NCI-H526 treated with DMSO at 0.1 percent for 48 hours (cell line): ENCODE data around the gene CDH6.

Experiments used
- DNase-seq: peaks from one replicate; lab custom pipeline; 2025; lab: John Stamatoyannopoulos, UW

CDH6 gene

DNA sequence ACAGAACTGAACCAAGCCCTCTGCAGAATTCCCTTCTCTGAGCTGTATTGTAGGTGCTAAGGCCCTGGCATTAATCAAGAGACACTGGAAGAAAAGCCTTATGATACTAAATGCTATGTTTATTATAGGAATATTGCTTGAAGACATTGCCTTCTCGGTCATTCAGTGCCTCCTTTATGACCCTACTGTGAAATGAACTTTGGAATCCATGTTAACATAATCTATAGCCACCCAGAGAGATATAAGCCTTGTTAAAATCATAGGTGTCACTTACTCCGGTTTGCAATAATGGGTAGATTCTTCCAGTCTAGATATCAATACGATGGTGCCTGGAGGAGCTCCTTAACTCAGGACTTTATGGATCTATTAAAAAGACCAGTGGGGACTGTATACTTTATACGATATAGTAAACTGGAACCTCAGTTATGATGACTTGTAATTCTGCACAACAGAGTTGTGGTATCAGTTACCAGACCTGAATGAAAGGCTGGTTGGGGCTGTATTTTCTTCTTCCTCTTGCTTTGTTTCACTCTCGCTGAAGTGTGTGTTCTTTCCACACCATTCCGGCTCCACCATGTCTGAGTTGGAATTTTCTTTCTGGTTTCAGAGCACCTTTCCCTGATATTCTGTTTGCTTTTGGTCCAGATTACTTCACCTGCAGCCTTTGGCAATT is 183.9 kb downstream of the CDH6 start:
- no peak for DNase-seq

DNA sequence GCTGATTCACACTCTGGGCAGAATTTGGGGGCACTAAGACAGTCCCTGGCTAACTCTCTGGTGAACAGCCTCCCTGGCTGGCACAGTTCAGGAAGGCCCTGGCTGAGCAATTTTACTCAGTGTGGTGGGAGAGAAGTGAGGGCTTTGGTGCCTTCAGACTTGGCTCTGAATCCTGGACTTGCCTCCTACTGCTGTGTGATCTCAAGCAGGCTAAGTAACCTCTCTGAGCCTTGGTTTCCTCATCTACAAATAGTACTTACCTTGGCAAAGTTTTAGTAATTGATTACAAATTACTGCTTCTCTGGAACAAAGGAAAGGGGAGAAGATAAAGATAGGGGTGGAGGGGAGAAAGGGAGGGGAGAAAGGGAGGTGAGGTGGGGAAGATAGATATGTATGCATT is 184.7 kb downstream of the CDH6 start:
- no peak for DNase-seq
